Mesenchymal stem cell (in vitro differentiated cells and primary cell): ENCODE data around the gene IGF2R.

Experiments used
- DNase-seq: peaks from one replicate; pipeline ENCODE4 v3.0.0-alpha.2; 2013
- H2AFZ ChIP-seq: one replicate; pipeline ENCODE4 v1.6.1; 2013; ENCODE audit warnings: low read depth, mild to moderate bottlenecking, control low read depth, inconsistent platforms, low read length, moderate library complexity
- H2AK5ac ChIP-seq: 2 replicates; pipeline ENCODE4 v1.6.1; 2013; ENCODE audit warnings: low read length, moderate library complexity, mild to moderate bottlenecking, inconsistent platforms; ENCODE audit not compliant: severe bottlenecking
- H2BK120ac ChIP-seq: one replicate; pipeline ENCODE4 v1.6.1; 2013; ENCODE audit warnings: low read depth, mild to moderate bottlenecking, inconsistent platforms, low read length, moderate library complexity
- H2BK12ac ChIP-seq, 2 experiments: one replicate each; pipeline ENCODE4 v1.6.1; 2013; ENCODE audit warnings: inconsistent platforms in 2 of 2, low read length in 2 of 2, mild to moderate bottlenecking in 2 of 2, moderate library complexity in 2 of 2, control low read depth in 1 of 2
- H2BK15ac ChIP-seq: one replicate; pipeline ENCODE4 v1.6.1; 2013; ENCODE audit warnings: mild to moderate bottlenecking, low read depth, inconsistent platforms; ENCODE audit not compliant: poor library complexity, severe bottlenecking
- H2BK5ac ChIP-seq: 2 replicates; pipeline ENCODE4 v1.6.1; 2013; ENCODE audit warnings: low read depth, mild to moderate bottlenecking, low read length, control low read depth, inconsistent platforms; ENCODE audit not compliant: poor library complexity, severe bottlenecking
- H3K14ac ChIP-seq, 2 experiments: one replicate each; pipeline ENCODE4 v1.6.1; 2013; ENCODE audit warnings: inconsistent platforms in 2 of 2, low read length in 2 of 2, control low read depth in 1 of 2, mild to moderate bottlenecking in 1 of 2, moderate library complexity in 1 of 2
- H3K18ac ChIP-seq, 2 experiments: one replicate each; pipeline ENCODE4 v1.6.1; 2013; ENCODE audit warnings: inconsistent platforms in 2 of 2, low read length in 2 of 2, control low read depth in 1 of 2, low read depth in 1 of 2, mild to moderate bottlenecking in 1 of 2
- H3K23ac ChIP-seq, 2 experiments: one replicate each; pipeline ENCODE4 v1.6.1; 2013; ENCODE audit warnings: inconsistent platforms in 2 of 2, low read length in 2 of 2, mild to moderate bottlenecking in 2 of 2, moderate library complexity in 2 of 2, control low read depth in 1 of 2
- H3K27ac ChIP-seq: 2 replicates; pipeline ENCODE4 v1.5.1; 2013; ENCODE audit warnings: mild to moderate bottlenecking, moderate library complexity, low read length, control low read depth, inconsistent platforms; ENCODE audit not compliant: poor library complexity, severe bottlenecking
- H3K27me3 ChIP-seq, 2 experiments: 2 replicates each; pipeline versions ENCODE4 v1.6.1 to v1.7.0; 2013; ENCODE audit warnings: low read length in 2 of 2, mild to moderate bottlenecking in 2 of 2, moderate library complexity in 2 of 2, control low read depth in 1 of 2, inconsistent platforms in 1 of 2; ENCODE audit not compliant: control insufficient read depth in 1 of 2, insufficient read depth in 1 of 2
- H3K36me3 ChIP-seq, 2 experiments: 2 replicates each; pipeline versions ENCODE4 v1.6.1 to v1.7.0; 2013; ENCODE audit warnings: low read length in 2 of 2, control low read depth in 1 of 2, inconsistent platforms in 1 of 2, low read depth in 1 of 2, mild to moderate bottlenecking in 1 of 2; ENCODE audit not compliant: insufficient read depth in 2 of 2, control insufficient read depth in 1 of 2
- H3K4ac ChIP-seq, 2 experiments: one replicate each; pipeline ENCODE4 v1.6.1; 2013; ENCODE audit warnings: inconsistent platforms in 2 of 2, low read length in 2 of 2, mild to moderate bottlenecking in 2 of 2, moderate library complexity in 2 of 2, control low read depth in 1 of 2, low read depth in 1 of 2
- H3K4me1 ChIP-seq: 2 replicates; pipeline ENCODE4 v1.6.1; 2013; ENCODE audit warnings: low read depth, low read length, control low read depth; ENCODE audit not compliant: control insufficient read depth, insufficient read depth
- H3K4me2 ChIP-seq: 2 replicates; pipeline ENCODE4 v1.6.1; 2013; ENCODE audit warnings: low read length, mild to moderate bottlenecking, inconsistent platforms; ENCODE audit not compliant: poor library complexity, severe bottlenecking
- H3K4me3 ChIP-seq, 2 experiments: 2 replicates each; pipeline versions ENCODE4 v1.5.1 to v1.7.0; 2013; ENCODE audit warnings: low read length in 2 of 2, mild to moderate bottlenecking in 2 of 2, control low read depth in 1 of 2, low read depth in 1 of 2; ENCODE audit not compliant: insufficient read depth in 1 of 2
- H3K79me1 ChIP-seq: replicated peaks from 2 replicates; pipeline ENCODE4 v1.6.1; 2013; ENCODE audit warnings: mild to moderate bottlenecking, control low read depth, low read length, inconsistent platforms; ENCODE audit not compliant: poor library complexity, severe bottlenecking
- H3K9ac ChIP-seq: 2 replicates; pipeline ENCODE4 v1.7.0; 2013; ENCODE audit warnings: mild to moderate bottlenecking, low read length, moderate library complexity
- H3K9me3 ChIP-seq: 2 replicates; pipeline ENCODE4 v1.7.0; 2013; ENCODE audit warnings: mild to moderate bottlenecking, low read length; ENCODE audit not compliant: control insufficient read depth
- H4K8ac ChIP-seq: one replicate; pipeline ENCODE4 v1.6.1; 2013; ENCODE audit warnings: inconsistent platforms, mild to moderate bottlenecking, low read length, moderate library complexity
- H4K91ac ChIP-seq: one replicate; pipeline ENCODE4 v1.6.1; 2013; ENCODE audit warnings: mild to moderate bottlenecking, low read length, inconsistent platforms
- WGBS: methylation state at CpG from one replicate; pipeline ENCODE4 v1.1.7; 2013; ENCODE audit warnings: mixed read lengths; 5-methylcytosine and 5-hydroxymethylcytosine counted together

The IGF2R gene

DNA sequence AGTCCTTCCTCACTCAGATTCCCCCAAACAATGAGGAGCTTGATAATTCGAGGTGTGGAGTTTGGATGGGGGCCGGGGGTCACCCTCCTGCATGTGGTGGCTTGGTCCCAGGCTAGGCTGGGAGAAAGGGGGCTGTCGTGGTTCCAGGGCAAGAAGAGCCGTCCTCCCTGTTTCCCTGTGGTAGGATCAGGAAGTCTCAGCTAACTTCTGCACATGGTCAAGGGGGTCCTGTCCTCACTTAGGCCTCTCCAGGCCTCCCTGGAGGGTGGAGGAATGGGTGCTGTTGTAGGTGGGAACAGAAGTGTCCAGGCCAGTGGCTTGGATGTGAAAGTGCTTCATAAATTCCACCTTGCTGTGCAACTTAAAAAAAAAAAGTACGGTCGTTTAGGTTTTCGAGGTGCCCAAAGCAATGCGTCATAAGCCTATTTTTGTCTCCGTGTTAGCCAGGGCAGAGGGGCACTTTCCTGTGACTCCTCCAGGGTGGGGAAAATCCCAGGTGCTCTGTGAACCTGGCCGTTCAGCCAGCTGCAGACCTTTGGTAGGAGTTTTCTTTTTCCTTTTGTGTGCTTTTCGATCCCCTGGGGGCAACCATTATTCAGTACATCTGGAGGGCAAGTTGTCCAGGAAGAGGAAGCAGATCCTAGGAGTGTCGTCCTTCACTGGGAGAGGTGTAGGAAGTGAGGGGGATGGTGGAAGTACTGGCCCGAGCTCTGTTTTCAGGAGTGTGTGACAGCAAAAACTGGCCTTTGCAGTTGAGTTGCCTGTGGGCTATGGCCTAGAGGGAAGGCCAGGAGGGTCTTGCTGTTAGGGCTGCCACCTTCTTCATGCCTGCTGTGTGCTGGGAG, 9.6 kb downstream of the IGF2R start:
- peak overlapping the region in 1 of 2 experiments; percentile 54 for H3K18ac ChIP-seq
- no peaks in the 10 kb centered on the region for H3K27me3 ChIP-seq
- H3K4me2 ChIP-seq: no peak overlapping the region
- H3K4ac ChIP-seq: no peak overlapping the region
- DNase-seq: peak; percentile 63
- no peak overlapping the region for H3K14ac ChIP-seq
- H2AK5ac ChIP-seq: peak overlapping the region; percentile 84
- H3K36me3 ChIP-seq: peaks cover 0 to 3% of the 10 kb centered on the region in 2 experiments
- no peak overlapping the region for H3K9ac ChIP-seq
- H2BK12ac ChIP-seq: peak overlapping the region; percentile 6 to 9
- peak overlapping the region in 1 of 2 experiments; percentile 10 for H3K4me3 ChIP-seq
- H3K79me1 ChIP-seq: no peaks in the 10 kb centered on the region
- peak overlapping the region; percentile 76 for H4K8ac ChIP-seq
- WGBS: 57% methylated on average over 13 of the region's 13 CpGs
- H3K4me1 ChIP-seq: peaks cover 39% of the 10 kb centered on the region
- H2BK15ac ChIP-seq: peak overlapping the region; percentile 23
- H3K9me3 ChIP-seq: no peaks in the 10 kb centered on the region
- no peak overlapping the region for H2BK5ac ChIP-seq
- H3K27ac ChIP-seq: peak overlapping the region; percentile 41
- no peak overlapping the region for H2AFZ ChIP-seq
- no peak overlapping the region for H2BK120ac ChIP-seq
- no peak overlapping the region for H4K91ac ChIP-seq
- no peak overlapping the region for H3K23ac ChIP-seq

DNA sequence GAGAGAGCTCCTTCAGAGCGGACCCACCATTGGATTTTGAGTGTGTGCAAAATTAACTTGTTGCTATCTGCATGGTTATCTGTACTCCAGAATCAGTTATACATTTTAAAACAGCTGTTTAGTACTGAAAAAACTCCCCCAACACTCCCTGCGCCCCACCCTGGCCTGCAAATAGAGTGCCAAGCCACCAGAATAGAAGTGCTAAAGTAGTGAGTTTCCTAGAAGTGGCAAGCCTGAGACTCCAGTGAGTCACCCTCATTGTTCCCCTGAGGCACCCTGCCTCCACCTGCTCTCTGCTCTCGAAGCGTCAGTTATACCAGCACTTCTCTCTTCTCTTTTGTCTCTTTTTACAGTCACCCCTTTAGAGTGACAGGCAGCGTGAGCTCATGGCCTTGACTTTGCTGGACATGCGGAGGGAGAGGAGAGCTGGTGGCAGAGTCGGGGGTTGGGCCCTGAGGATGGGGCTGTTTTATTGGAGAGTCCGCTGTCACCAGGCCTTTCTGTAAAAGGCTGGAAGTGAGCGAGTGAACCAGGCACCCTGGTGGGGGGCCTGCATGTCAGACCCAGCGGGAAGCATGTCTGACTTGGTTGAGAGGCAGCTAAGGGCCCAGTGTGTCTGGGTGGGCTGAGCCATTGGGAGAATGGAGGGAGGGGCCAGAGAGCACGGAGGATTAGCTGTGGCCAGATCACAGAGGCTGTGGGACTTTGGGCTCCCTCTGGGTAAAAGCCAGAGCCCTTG, 10.4 kb downstream of the IGF2R start:
- Histone ChIP-seq H3K27ac (peak overlapping the region; percentile 41), H2BK5ac (no peak overlapping the region), H3K36me3 (peaks cover 0 to 3% of the 10 kb centered on the region in 2 experiments), H3K23ac (no peak overlapping the region), H3K27me3 (no peaks in the 10 kb centered on the region), H3K9me3 (no peaks in the 10 kb centered on the region), H3K4me1 (peaks cover 41% of the 10 kb centered on the region), H2BK120ac (no peak overlapping the region), H3K18ac (peak overlapping the region in 1 of 2 experiments; percentile 54), H2BK12ac (peak overlapping the region in 1 of 2 experiments; percentile 6), H3K9ac (no peak overlapping the region), H3K4me3 (peak overlapping the region in 1 of 2 experiments; percentile 10), H3K14ac (no peak overlapping the region), H4K8ac (no peak overlapping the region), H2BK15ac (no peak overlapping the region), H3K4me2 (no peak overlapping the region), H3K79me1 (no peaks in the 10 kb centered on the region), H2AK5ac (no peak overlapping the region), H4K91ac (no peak overlapping the region), H3K4ac (no peak overlapping the region), H2AFZ (no peak overlapping the region)
- WGBS: 69% methylated on average over 10 of the region's 11 CpGs
- DNase-seq: peak; percentile 63

DNA sequence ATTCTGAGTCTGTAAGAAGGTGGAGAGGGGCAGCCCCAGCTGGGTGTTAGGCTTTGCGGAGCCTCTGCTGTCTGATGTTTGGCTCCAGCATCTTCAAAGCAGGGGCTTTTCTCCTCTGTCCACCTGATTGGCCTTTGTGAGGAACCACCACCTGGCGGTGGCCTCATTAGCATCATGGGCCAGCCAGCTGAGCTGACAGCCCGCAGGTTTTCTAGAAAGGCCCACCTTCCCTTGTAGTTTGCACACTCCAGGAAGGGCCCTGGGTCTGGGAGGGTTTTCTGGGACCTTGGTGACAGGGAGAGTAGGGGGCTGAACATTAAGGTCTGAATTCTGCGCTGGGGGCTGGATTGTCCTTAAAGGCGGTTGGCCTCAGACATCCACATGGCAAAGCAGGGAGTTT, 11.6 kb downstream of the IGF2R start:
- H3K23ac ChIP-seq: no peak overlapping the region
- H2BK12ac ChIP-seq: no peak overlapping the region
- H3K18ac ChIP-seq: no peak overlapping the region
- no peak overlapping the region for H3K27ac ChIP-seq
- H2BK15ac ChIP-seq: no peak overlapping the region
- H3K79me1 ChIP-seq: no peaks in the 10 kb centered on the region
- H2AFZ ChIP-seq: no peak overlapping the region
- H3K4me3 ChIP-seq: no peak overlapping the region
- no peak overlapping the region for H2BK120ac ChIP-seq
- H4K8ac ChIP-seq: no peak overlapping the region
- 95% methylated on average over 5 of the region's 5 CpGs for WGBS
- no peak overlapping the region for H2AK5ac ChIP-seq
- no peaks in the 10 kb centered on the region for H3K9me3 ChIP-seq
- H3K4me1 ChIP-seq: peaks cover 41% of the 10 kb centered on the region
- H3K4ac ChIP-seq: no peak overlapping the region
- no peaks in the 10 kb centered on the region for H3K27me3 ChIP-seq
- H2BK5ac ChIP-seq: no peak overlapping the region
- no peak overlapping the region for H3K9ac ChIP-seq
- no peak for DNase-seq
- no peak overlapping the region for H3K4me2 ChIP-seq
- no peak overlapping the region for H3K14ac ChIP-seq
- no peaks in the 10 kb centered on the region for H3K36me3 ChIP-seq
- no peak overlapping the region for H4K91ac ChIP-seq

DNA sequence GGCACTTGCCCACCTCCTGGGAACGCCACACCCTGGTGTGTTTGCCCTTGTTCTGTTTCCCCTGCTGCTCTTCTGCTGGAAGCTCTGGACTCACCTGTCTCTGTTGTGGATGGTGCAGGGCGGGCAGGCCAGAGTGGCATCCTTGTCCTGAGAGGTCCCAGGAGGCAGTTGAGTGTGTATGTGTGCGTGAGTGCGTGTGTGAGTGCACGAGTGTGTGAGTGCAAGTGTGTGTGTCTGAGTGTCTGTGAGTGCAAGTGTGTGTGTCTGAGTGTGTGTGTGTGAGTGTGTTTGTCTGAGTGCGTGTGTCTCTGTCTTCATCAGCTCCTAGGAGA, 12.2 kb downstream of the IGF2R start:
- Histone ChIP-seq H3K27me3 (no peaks in the 10 kb centered on the region), H3K9ac (peak overlapping the region; percentile 35)

More for the DNA sequence above, 12.2 kb downstream of the IGF2R start:
- Histone ChIP-seq H2AK5ac (no peak overlapping the region), H3K4me1 (peaks cover 43% of the 10 kb centered on the region), H3K23ac (no peak overlapping the region), H3K27ac (no peak overlapping the region), H2BK15ac (no peak overlapping the region), H2BK5ac (no peak overlapping the region), H3K4me3 (no peak overlapping the region), H3K4ac (no peak overlapping the region), H3K79me1 (no peaks in the 10 kb centered on the region), H3K18ac (peak overlapping the region in 1 of 2 experiments; percentile 55), H3K9me3 (no peaks in the 10 kb centered on the region), H3K14ac (peak overlapping the region in 1 of 2 experiments; percentile 75), H4K91ac (no peak overlapping the region), H2BK120ac (no peak overlapping the region), H3K4me2 (no peak overlapping the region), H2BK12ac (peak overlapping the region in 1 of 2 experiments; percentile 26), H3K36me3 (no peaks in the 10 kb centered on the region), H2AFZ (no peak overlapping the region), H4K8ac (no peak overlapping the region)
- WGBS: 90% methylated on average over 6 of the region's 6 CpGs
- DNase-seq: no peak
